ENCODE measurements around the gene CCIN.
A peak's percentile ranks its signal among the peaks of the same experiment; 100 is the strongest.

Gene CCIN

DNA sequence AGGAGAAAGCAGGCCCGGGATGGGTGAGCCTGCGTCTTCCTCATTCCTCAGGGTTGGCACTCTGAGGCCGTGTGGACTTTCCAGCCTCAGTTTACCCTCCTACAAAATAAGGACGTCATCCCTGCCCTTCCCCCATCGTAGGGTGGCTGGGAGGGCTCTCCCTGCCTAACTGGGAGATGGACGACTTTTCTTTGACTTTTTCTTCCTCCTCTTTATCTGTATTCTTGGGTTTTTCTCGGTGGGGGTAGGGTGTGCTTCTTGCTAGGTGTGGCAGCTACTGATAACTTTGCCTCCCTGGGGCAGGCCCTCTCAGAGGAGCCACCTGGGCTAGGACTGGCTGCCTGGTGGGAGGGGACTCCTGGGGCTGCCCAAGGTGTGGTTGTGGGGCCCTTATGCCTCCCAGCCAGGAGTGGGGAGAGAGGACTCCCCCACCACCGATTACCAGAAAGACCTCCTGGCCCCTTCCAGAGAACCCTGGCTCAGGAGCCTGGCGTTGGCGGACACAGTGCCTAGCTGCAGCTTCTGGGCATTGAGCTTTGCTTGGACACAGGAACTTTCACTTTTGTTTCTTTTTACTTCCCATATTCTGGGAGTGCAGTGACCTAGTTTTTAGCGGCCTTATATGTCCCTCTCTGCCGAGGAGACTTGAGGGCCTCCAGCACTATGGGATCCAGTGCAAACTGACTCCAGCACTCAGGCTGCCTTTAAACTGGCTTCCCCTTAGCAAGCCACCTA lies 26.5 kb upstream of the CCIN start:
- Histone ChIP-seq H3K4me3 (ENCODE audit: low read depth, low read length) (no peak overlapping the region), H3K27me3 (ENCODE audit: insufficient read depth, low read depth, severe bottlenecking) (no peaks in the 10 kb centered on the region), H3K27ac (no peak overlapping the region), H3K9me3 (ENCODE audit: severe bottlenecking) (peaks cover 4% of the 10 kb centered on the region), H3K36me3 (no peaks in the 10 kb centered on the region)
- no peak for DNase-seq
- TF ChIP-seq, protein P1, sequence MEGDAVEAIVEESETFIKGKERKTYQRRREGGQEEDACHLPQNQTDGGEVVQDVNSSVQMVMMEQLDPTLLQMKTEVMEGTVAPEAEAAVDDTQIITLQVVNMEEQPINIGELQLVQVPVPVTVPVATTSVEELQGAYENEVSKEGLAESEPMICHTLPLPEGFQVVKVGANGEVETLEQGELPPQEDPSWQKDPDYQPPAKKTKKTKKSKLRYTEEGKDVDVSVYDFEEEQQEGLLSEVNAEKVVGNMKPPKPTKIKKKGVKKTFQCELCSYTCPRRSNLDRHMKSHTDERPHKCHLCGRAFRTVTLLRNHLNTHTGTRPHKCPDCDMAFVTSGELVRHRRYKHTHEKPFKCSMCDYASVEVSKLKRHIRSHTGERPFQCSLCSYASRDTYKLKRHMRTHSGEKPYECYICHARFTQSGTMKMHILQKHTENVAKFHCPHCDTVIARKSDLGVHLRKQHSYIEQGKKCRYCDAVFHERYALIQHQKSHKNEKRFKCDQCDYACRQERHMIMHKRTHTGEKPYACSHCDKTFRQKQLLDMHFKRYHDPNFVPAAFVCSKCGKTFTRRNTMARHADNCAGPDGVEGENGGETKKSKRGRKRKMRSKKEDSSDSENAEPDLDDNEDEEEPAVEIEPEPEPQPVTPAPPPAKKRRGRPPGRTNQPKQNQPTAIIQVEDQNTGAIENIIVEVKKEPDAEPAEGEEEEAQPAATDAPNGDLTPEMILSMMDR (IDR thresholded peaks at IDR 0.05; ENCODE audit: low read depth, low read length), result no peak

DNA sequence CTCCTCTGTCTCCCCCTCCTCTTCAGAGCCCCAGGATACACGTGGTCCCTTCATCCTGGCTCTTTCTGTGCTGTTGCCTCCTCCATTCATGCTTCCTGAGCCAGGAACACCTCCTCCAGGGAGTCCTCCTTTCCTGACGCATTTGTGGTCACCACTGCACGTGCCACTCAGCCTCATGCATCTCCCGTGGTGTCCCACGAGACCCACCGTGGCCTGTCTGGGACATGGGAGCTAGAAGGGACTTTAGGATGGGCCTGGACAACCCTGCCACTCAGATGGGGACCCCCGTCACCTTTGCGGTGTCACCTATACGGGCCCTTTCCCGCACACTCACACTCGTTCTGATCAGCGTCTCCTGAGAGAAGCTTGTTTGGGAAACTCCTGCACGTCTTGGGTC lies 25.9 kb upstream of the CCIN start:
- DNase-seq, result no peak
- H3K27me3 ChIP-seq (ENCODE audit: insufficient read depth, low read depth, severe bottlenecking), result no peaks in the 10 kb centered on the region
- TF ChIP-seq, protein P1 (IDR thresholded peaks at IDR 0.05; ENCODE audit: low read depth, low read length), result no peak
- no peak overlapping the region for H3K27ac ChIP-seq
- H3K4me3 ChIP-seq (ENCODE audit: low read depth, low read length), result no peak overlapping the region
- H3K9me3 ChIP-seq (ENCODE audit: severe bottlenecking), result peaks cover 4% of the 10 kb centered on the region
- H3K36me3 ChIP-seq, result no peaks in the 10 kb centered on the region

DNA sequence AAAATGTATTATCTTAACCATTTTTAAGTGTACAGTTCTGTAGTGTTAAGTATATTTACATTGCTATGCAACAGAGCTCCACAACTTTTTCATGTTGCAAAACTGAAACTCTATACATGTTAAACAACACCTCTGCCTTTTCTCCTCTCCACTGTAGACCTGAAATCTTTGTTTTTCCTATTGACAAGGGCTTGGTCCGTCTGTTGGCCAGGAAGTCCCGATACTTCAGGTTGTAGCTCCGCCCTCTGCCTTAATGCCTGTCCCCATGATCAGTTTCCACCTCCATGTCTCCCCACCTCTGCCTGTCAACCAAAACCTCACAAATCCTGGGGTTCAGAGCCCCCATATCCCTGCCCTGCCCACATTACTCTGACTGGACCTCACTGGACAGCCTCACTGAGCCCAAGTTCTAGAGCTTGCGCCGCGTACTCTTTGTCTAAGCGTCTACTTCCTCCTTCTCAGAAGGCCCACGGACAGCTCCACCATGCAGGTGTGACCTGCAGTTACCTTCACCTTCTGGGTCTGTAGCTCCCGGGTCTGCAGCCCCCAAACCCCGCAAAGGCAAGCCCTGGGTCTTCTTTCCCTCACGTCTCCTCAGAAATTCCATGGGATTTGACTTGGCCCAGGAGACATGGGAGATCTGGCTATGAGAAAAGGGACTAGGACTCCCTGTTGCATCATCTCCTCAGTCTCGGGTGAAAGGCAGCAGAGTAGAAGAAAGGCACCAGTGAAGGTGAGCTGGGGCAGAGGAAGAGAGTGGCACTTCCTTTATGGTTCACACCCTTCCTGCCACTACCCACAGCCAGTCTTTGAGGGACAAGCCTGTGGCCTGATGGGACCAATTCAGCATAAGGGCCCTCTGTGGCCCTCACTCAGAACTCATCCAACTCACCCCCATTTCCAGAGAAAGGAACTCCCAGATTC lies 24.6 kb upstream of the CCIN start:
- no peak overlapping the region for H3K4me3 ChIP-seq (ENCODE audit: low read depth, low read length)
- no peaks in the 10 kb centered on the region for H3K36me3 ChIP-seq
- H3K9me3 ChIP-seq (ENCODE audit: severe bottlenecking), result peaks cover 4% of the 10 kb centered on the region
- TF ChIP-seq, protein P1 (IDR thresholded peaks at IDR 0.05; ENCODE audit: low read depth, low read length), result no peak
- no peaks in the 10 kb centered on the region for H3K27me3 ChIP-seq (ENCODE audit: insufficient read depth, low read depth, severe bottlenecking)
- H3K27ac ChIP-seq, result no peak overlapping the region
- DNase-seq, result no peak

DNA sequence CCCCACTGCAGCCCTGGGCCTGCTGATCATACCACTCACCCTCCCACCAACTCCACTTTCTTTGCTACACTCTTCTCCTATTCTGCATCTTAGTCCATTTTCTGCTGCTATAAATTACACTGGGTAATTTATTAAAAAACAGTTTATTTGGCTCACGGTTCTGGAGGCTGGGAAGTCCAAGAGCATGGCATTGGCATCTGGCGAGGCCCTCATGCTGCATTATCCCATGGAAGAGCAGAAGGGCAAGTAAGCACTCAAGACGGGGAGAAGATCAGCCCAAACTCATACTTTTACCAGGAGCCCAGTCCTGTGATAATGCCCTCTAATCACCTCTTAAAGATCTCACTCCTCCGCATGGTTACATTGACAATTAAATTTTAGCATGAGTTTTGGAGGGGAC lies 23.2 kb upstream of the CCIN start:
- no peaks in the 10 kb centered on the region for H3K27me3 ChIP-seq (ENCODE audit: insufficient read depth, low read depth, severe bottlenecking)
- no peak overlapping the region for H3K27ac ChIP-seq
- H3K4me3 ChIP-seq (ENCODE audit: low read depth, low read length), result no peak overlapping the region
- peaks cover 4% of the 10 kb centered on the region for H3K9me3 ChIP-seq (ENCODE audit: severe bottlenecking)
- DNase-seq, result no peak
- TF ChIP-seq, protein P1 (IDR thresholded peaks at IDR 0.05; ENCODE audit: low read depth, low read length), result no peak
- H3K36me3 ChIP-seq, result no peaks in the 10 kb centered on the region

DNA sequence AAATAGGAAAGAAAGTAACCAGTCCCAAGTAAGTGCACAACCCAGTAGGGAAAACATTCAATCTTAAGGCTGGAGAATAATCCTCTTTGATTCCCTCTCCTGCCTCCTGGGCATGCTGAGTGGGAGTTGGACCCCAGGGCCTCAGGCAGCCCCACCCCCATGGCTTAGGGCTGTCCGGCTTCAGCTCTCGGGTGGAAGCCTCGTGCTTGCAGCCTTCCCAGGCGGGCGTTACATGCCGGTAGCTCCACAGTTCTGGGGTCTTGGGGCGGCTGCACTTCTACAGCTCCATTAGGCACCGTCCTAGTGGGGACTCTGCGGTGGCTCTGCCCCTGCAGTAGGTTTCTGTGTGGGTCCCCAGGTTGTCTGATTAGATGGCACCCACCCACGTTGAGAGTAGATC lies 22.5 kb upstream of the CCIN start:
- TF ChIP-seq, protein P1 (IDR thresholded peaks at IDR 0.05; ENCODE audit: low read depth, low read length), result no peak
- H3K27ac ChIP-seq, result peak overlapping the region; percentile 24; the same call in 1 of the 2 replicates
- DNase-seq, result peak; percentile 68
- no peaks in the 10 kb centered on the region for H3K27me3 ChIP-seq (ENCODE audit: insufficient read depth, low read depth, severe bottlenecking)
- H3K4me3 ChIP-seq (ENCODE audit: low read depth, low read length), result no peak overlapping the region
- no peaks in the 10 kb centered on the region for H3K36me3 ChIP-seq
- peaks cover 4% of the 10 kb centered on the region for H3K9me3 ChIP-seq (ENCODE audit: severe bottlenecking)

Measured in WERI-Rb-1 (cell line).